ENCODE measurements around the gene PLCH1. TPM values are rescaled to one million over a fixed set of nuclear protein-coding genes. Genes with fewer than 3 reads are reported as not detected.

PLCH1 gene
- total and polyA plus RNA-seq, 2 experiments from 2014 or later = 2.6 to 5.8 TPM

DNA sequence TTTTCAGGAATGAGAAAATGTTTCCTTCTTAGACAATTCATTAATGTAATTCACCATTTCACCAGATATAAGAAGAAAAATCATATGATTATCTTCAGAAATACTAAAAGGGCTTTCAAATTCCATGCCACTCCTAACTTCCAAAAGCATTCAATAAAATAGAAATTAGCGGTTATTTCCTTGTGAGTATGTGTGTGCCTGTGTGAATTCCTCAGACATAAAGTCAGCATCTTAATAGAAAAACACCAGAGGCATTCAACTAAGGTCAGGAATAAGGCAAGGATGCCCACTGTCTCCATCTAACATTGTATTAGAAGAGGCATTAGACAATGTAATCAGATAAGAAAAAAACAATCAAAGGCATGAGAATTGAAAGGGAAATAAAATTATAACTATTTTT lies 88.4 kb downstream of the PLCH1 start:
- TF ChIP-seq EZH2phosphoT487 (IDR thresholded peaks at IDR 0.05; ENCODE audit: low read depth, severe bottlenecking, unreplicated experiment) = no peak
- TF ChIP-seq CTCF (IDR thresholded peaks at IDR 0.05; ENCODE audit: poor library complexity) = no peak
- no peak for TF ChIP-seq EZH2 (IDR thresholded peaks at IDR 0.05; ENCODE audit: borderline replicate concordance)
- H3K36me3 ChIP-seq (replicated peaks; ENCODE audit: insufficient read depth, low read depth) = no peaks in the 10 kb centered on the region
- H3K79me2 ChIP-seq = no peaks in the 10 kb centered on the region
- no peaks in the 10 kb centered on the region for H3K9me3 ChIP-seq (ENCODE audit: low read depth)
- DNase-seq (ENCODE audit: low spot score) = no peak
- H3K4me3 ChIP-seq = no peak overlapping the region
- H4K20me1 ChIP-seq (ENCODE audit: insufficient read depth, poor library complexity, severe bottlenecking) = no peaks in the 10 kb centered on the region
- 87% methylated on average over 1 of the region's 1 CpG for WGBS (ENCODE audit: low lambda C conversion rate, missing lambda C conversion rate)
- H3K4me2 ChIP-seq = no peak overlapping the region
- no peaks in the 10 kb centered on the region for H3K27me3 ChIP-seq
- H3K9me2 ChIP-seq (replicated peaks; ENCODE audit: insufficient read depth) = no peaks in the 10 kb centered on the region
- H3K4me1 ChIP-seq (ENCODE audit: insufficient read depth) = peaks cover 6% of the 10 kb centered on the region
- H2AFZ ChIP-seq = no peak overlapping the region
- no peak overlapping the region for H3K27ac ChIP-seq

- H2AFZ ChIP-seq = no peak overlapping the region
- H3K4me1 ChIP-seq (ENCODE audit: insufficient read depth) = peaks cover 8% of the 10 kb centered on the region
- no peak overlapping the region for H3K4me2 ChIP-seq
- no peaks in the 10 kb centered on the region for H3K9me3 ChIP-seq (ENCODE audit: low read depth)
- no peaks in the 10 kb centered on the region for H3K9me2 ChIP-seq (replicated peaks; ENCODE audit: insufficient read depth)
- H3K27me3 ChIP-seq = no peaks in the 10 kb centered on the region
- no peaks in the 10 kb centered on the region for H3K79me2 ChIP-seq
- no peak overlapping the region for H3K4me3 ChIP-seq
- no peaks in the 10 kb centered on the region for H4K20me1 ChIP-seq (ENCODE audit: insufficient read depth, poor library complexity, severe bottlenecking)
- DNase-seq (ENCODE audit: low spot score) = no peak
- H3K27ac ChIP-seq = no peak overlapping the region
- no peaks in the 10 kb centered on the region for H3K36me3 ChIP-seq (replicated peaks; ENCODE audit: insufficient read depth, low read depth)
- WGBS (ENCODE audit: low lambda C conversion rate, missing lambda C conversion rate) = 87% methylated on average over 3 of the region's 3 CpGs
- no peak for TF ChIP-seq EZH2 (IDR thresholded peaks at IDR 0.05; ENCODE audit: borderline replicate concordance)
- no peak for TF ChIP-seq CTCF (IDR thresholded peaks at IDR 0.05; ENCODE audit: poor library complexity)
- no peak for TF ChIP-seq EZH2phosphoT487 (IDR thresholded peaks at IDR 0.05; ENCODE audit: low read depth, severe bottlenecking, unreplicated experiment)
Measured at GRCh38 chr3:155651489-155652218, 93.2 kb downstream of the PLCH1 start.

DNA sequence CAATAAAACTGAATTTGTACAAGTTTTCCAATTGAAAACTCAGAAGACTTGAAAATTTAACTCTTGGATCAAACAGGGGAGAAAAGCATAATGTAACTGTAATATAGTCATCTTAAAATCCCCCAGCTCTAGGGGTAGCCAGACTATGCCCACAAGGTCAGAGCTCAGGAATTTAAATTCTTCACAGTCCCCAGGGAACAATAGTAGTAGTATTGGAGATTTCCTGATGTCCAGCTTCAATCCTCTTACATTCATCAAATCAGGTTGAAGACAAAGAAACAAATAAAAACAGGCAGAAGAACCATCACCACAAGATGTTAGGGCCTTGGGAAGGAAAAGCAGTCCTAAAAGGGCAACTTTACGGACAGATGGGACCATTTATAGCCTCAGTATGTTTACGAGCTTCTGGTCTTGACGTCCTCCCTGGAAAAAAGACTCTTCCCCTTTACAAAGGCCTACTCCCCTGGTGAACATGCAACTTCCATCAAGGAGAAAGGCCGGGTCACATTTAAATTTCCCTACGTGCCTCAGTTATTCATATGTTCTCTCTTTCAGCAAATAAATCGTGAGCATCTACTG lies 96.8 kb downstream of the PLCH1 start:
- no peaks in the 10 kb centered on the region for H3K9me3 ChIP-seq (ENCODE audit: low read depth)
- no peak overlapping the region for H2AFZ ChIP-seq
- TF ChIP-seq CTCF (IDR thresholded peaks at IDR 0.05; ENCODE audit: poor library complexity) (no peak), EZH2phosphoT487 (IDR thresholded peaks at IDR 0.05; ENCODE audit: low read depth, severe bottlenecking, unreplicated experiment) (no peak), EZH2 (IDR thresholded peaks at IDR 0.05; ENCODE audit: borderline replicate concordance) (no peak)
- no peaks in the 10 kb centered on the region for H3K79me2 ChIP-seq
- H3K4me1 ChIP-seq (ENCODE audit: insufficient read depth) = peaks cover 13% of the 10 kb centered on the region
- H3K27me3 ChIP-seq = no peaks in the 10 kb centered on the region
- H3K4me2 ChIP-seq = no peak overlapping the region
- no peaks in the 10 kb centered on the region for H3K9me2 ChIP-seq (replicated peaks; ENCODE audit: insufficient read depth)
- no peak overlapping the region for H3K27ac ChIP-seq
- 53% methylated on average over 6 of the region's 6 CpGs for WGBS (ENCODE audit: low lambda C conversion rate, missing lambda C conversion rate)
- H4K20me1 ChIP-seq (ENCODE audit: insufficient read depth, poor library complexity, severe bottlenecking) = no peaks in the 10 kb centered on the region
- DNase-seq (ENCODE audit: low spot score) = no peak
- no peak overlapping the region for H3K4me3 ChIP-seq
- H3K36me3 ChIP-seq (replicated peaks; ENCODE audit: insufficient read depth, low read depth) = no peaks in the 10 kb centered on the region

All from hepatocyte (in vitro differentiated cells).